Endodermal cell (in vitro differentiated cells): ENCODE measurements around the gene IGSF22. TPM values are rescaled to one million over a fixed set of nuclear protein-coding genes. Genes with fewer than 3 reads are reported as not detected.

Experiments
- DNase-seq: peaks from one replicate; pipeline ENCODE4 v3.0.0-alpha.2; 2017
- H3K27ac ChIP-seq: 2 replicates; pipeline ENCODE4 v1.5.1; 2013; ENCODE audit warnings: mild to moderate bottlenecking, low read depth, low read length, moderate library complexity
- H3K27me3 ChIP-seq: 2 replicates; pipeline ENCODE4 v1.6.1; 2013; ENCODE audit warnings: mild to moderate bottlenecking, low read length, moderate library complexity; ENCODE audit not compliant: insufficient read depth, control insufficient read depth, poor library complexity, severe bottlenecking
- H3K36me3 ChIP-seq: 2 replicates; pipeline ENCODE4 v1.7.0; 2013; ENCODE audit warnings: mild to moderate bottlenecking, low read length, moderate library complexity; ENCODE audit not compliant: control insufficient read depth, insufficient read depth
- H3K4me1 ChIP-seq: one replicate; pipeline ENCODE4 v1.7.0; 2013; ENCODE audit warnings: low read length; ENCODE audit not compliant: control insufficient read depth, insufficient read depth
- H3K4me3 ChIP-seq: 2 replicates; pipeline ENCODE4 v1.5.1; 2013; ENCODE audit warnings: mild to moderate bottlenecking, low read length, moderate library complexity
- H3K9ac ChIP-seq: 2 replicates; pipeline ENCODE4 v1.6.1; 2013; ENCODE audit warnings: mild to moderate bottlenecking, low read length, moderate library complexity; ENCODE audit not compliant: poor library complexity, severe bottlenecking; ENCODE audit errors: extremely low read depth
- H3K9me3 ChIP-seq: 2 replicates; pipeline ENCODE4 v1.6.1; 2013; ENCODE audit warnings: mild to moderate bottlenecking, low read length, moderate library complexity; ENCODE audit not compliant: control insufficient read depth
- H3K27ac Mint-ChIP-seq: 2 replicates; pipeline ENCODE4 v1.8.0; 2020; ENCODE audit warnings: mixed read lengths
- H3K27me3 Mint-ChIP-seq: 2 replicates; pipeline ENCODE4 v1.8.0; 2021; ENCODE audit warnings: mild to moderate bottlenecking, mixed read lengths; ENCODE audit not compliant: insufficient read depth
- H3K36me3 Mint-ChIP-seq: 2 replicates; pipeline ENCODE4 v1.8.0; 2020; ENCODE audit warnings: low read depth, mixed read lengths
- H3K4me1 Mint-ChIP-seq: 2 replicates; pipeline ENCODE4 v1.8.0; 2020; ENCODE audit warnings: mixed read lengths
- H3K4me3 Mint-ChIP-seq: 2 replicates; pipeline ENCODE4 v1.8.0; 2020; ENCODE audit warnings: mild to moderate bottlenecking, moderate library complexity, mixed read lengths
- H3K9me3 Mint-ChIP-seq: 2 replicates; pipeline ENCODE4 v1.8.0; 2020; ENCODE audit warnings: mild to moderate bottlenecking, mixed read lengths
- WGBS, 2 experiments: methylation state at CpG; one replicate each; pipeline versions ENCODE4 v1.1.5 to v1.1.7; 2013; ENCODE audit warnings: missing lambda C conversion rate in 2 of 2, mixed read lengths in 1 of 2; ENCODE audit not compliant: insufficient coverage in 1 of 2, insufficient read length in 1 of 2; 5-methylcytosine and 5-hydroxymethylcytosine counted together
- total RNA-seq, 2 donors: library from RNA; stranded (reverse); fragmentation: NEBNext Ultra II Directional in 1 of 2; extraction: Animal tissue kit (Norgen Biotek cat#: 25700) in 1 of 2; gene quantifications; 2 replicates in 1 of 2; 3 replicates in 1 of 2; pipeline ENCODE4 v1.2.1, GENCODE V29; 2021
- TF ChIP-seq, protein P1 (sequence below): fragments of 200-600 bp; sonication (generic); conservative IDR thresholded peaks from 2 replicates; pipeline ENCODE4 v1.5.0; 2021; ENCODE audit warnings: antibody characterized with exemption, mild to moderate bottlenecking

The IGSF22 gene
- total RNA-seq, 2 donors from 2014 or later = 0.22 to 1.6 TPM

DNA sequence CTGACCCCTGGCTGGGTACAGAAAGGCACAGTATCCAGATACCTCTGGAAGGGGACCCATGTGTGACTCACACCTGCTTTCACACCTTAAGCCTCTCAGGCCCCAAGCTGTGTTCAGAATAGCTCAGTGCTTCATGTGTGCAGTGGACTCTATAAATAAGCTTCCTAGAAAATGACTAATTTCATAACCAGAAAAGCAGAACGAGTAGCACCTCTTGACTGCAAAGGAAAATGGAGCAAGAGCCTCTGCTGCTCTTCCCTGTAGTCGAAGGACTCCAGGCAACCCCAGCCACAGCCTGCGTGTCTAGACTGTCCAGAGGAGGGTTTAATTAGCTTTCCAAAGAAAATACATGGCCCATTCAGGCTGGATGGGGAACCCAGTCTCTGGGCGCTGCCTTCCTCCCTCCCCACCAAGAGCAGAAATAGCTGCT lies 42.5 kb upstream of the IGSF22 start:
- DNase-seq = no peak
- H3K4me3 Mint-ChIP-seq = no peak overlapping the region
- 83 to 88% methylated on average over 4 of the region's 4 CpGs for WGBS, 2 experiments

DNA sequence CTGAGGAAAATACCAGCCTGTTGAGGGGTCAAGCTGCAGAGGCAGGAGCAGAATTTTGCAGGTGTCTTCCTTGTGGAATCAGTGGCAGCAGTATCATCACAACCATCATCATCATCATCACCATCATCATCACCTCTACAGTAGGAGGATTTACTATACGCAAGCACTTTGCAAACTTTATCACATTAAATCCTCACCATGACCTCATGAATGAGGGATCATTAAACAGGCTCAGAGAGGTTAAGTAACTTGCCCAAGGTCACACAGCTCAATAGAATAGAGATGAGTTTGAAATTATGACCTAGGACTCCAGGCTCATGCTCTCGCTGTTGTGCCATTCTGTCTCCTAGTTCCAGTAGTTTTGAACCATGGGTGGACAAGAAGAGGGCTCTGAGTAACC lies 40.0 kb upstream of the IGSF22 start:
- no peak overlapping the region for H3K9ac ChIP-seq
- no peaks in the 10 kb centered on the region for H3K36me3 ChIP-seq
- TF ChIP-seq, protein P1, sequence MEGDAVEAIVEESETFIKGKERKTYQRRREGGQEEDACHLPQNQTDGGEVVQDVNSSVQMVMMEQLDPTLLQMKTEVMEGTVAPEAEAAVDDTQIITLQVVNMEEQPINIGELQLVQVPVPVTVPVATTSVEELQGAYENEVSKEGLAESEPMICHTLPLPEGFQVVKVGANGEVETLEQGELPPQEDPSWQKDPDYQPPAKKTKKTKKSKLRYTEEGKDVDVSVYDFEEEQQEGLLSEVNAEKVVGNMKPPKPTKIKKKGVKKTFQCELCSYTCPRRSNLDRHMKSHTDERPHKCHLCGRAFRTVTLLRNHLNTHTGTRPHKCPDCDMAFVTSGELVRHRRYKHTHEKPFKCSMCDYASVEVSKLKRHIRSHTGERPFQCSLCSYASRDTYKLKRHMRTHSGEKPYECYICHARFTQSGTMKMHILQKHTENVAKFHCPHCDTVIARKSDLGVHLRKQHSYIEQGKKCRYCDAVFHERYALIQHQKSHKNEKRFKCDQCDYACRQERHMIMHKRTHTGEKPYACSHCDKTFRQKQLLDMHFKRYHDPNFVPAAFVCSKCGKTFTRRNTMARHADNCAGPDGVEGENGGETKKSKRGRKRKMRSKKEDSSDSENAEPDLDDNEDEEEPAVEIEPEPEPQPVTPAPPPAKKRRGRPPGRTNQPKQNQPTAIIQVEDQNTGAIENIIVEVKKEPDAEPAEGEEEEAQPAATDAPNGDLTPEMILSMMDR = no peak
- Mint-ChIP-seq H3K36me3 (peaks cover 7% of the 10 kb centered on the region), H3K4me1 (peaks cover 8% of the 10 kb centered on the region), H3K4me3 (no peak overlapping the region), H3K27ac (no peak overlapping the region), H3K9me3 (no peaks in the 10 kb centered on the region), H3K27me3 (peaks cover 2% of the 10 kb centered on the region)
- WGBS, 2 experiments = 96 to 100% methylated on average over 2 of the region's 2 CpGs
- H3K27ac ChIP-seq = no peak overlapping the region
- H3K27me3 ChIP-seq = no peaks in the 10 kb centered on the region
- no peak for DNase-seq
- H3K4me1 ChIP-seq = no peaks in the 10 kb centered on the region
- H3K4me3 ChIP-seq = no peak overlapping the region
- no peaks in the 10 kb centered on the region for H3K9me3 ChIP-seq

More for the DNA sequence above, 42.5 kb upstream of the IGSF22 start:
- peaks cover 7% of the 10 kb centered on the region for H3K36me3 Mint-ChIP-seq
- Histone ChIP-seq H3K9ac (no peak overlapping the region), H3K9me3 (no peaks in the 10 kb centered on the region), H3K36me3 (no peaks in the 10 kb centered on the region), H3K4me3 (no peak overlapping the region), H3K27ac (no peak overlapping the region), H3K27me3 (no peaks in the 10 kb centered on the region), H3K4me1 (peaks cover 5% of the 10 kb centered on the region)
- H3K4me1 Mint-ChIP-seq = peaks cover 17% of the 10 kb centered on the region
- H3K27ac Mint-ChIP-seq = no peak overlapping the region
- H3K27me3 Mint-ChIP-seq = peaks cover 5% of the 10 kb centered on the region
- TF ChIP-seq, protein P1 = no peak
- H3K9me3 Mint-ChIP-seq = no peaks in the 10 kb centered on the region

DNA sequence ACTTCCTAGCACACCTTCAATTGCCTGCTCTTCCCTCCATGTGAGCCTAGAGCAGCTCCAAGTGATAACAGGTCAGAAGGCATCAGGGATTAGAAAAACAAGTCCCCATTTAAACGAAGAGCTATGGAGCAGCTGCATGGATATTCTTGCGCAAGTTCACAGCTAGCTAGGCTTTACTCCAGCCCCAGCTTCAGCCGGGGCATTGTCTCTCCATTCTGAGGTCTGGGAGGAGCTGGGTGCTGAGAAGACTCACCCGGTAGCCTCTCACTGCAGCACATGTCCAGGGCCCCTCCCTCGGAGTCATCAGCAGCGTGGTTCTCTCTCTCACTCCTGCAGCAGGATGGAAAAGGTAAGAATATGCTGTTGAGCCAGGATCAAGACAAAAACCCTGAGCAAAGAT lies 39.6 kb upstream of the IGSF22 start:
- H3K27me3 Mint-ChIP-seq = peaks cover 2% of the 10 kb centered on the region
- no peak overlapping the region for H3K4me3 ChIP-seq
- H3K4me1 Mint-ChIP-seq = peaks cover 8% of the 10 kb centered on the region
- no peaks in the 10 kb centered on the region for H3K9me3 ChIP-seq
- no peak overlapping the region for H3K9ac ChIP-seq
- no peaks in the 10 kb centered on the region for H3K36me3 ChIP-seq
- peaks cover 5% of the 10 kb centered on the region for H3K36me3 Mint-ChIP-seq
- H3K27me3 ChIP-seq = no peaks in the 10 kb centered on the region
- WGBS, 2 experiments = 89% methylated on average over 6 of the region's 6 CpGs
- H3K27ac ChIP-seq = no peak overlapping the region
- H3K9me3 Mint-ChIP-seq = no peaks in the 10 kb centered on the region
- no peak overlapping the region for H3K27ac Mint-ChIP-seq
- DNase-seq = no peak
- no peaks in the 10 kb centered on the region for H3K4me1 ChIP-seq
- no peak overlapping the region for H3K4me3 Mint-ChIP-seq
- TF ChIP-seq, protein P1 = no peak
